HS-27A (cell line): ENCODE data around the gene OTOGL.
A peak's percentile ranks its signal among the peaks of the same experiment; 100 is the strongest.
"Not testable (repeated sequence)": the region's sequence is repeated elsewhere in the genome, so short reads cannot be mapped to it uniquely, and the experiment has no call there.

Experiments
- DNase-seq: peaks from one replicate; pipeline ENCODE4 v3.0.0-alpha.2; 2012; ENCODE audit warnings: low read depth, missing footprints

Gene OTOGL, protein sequence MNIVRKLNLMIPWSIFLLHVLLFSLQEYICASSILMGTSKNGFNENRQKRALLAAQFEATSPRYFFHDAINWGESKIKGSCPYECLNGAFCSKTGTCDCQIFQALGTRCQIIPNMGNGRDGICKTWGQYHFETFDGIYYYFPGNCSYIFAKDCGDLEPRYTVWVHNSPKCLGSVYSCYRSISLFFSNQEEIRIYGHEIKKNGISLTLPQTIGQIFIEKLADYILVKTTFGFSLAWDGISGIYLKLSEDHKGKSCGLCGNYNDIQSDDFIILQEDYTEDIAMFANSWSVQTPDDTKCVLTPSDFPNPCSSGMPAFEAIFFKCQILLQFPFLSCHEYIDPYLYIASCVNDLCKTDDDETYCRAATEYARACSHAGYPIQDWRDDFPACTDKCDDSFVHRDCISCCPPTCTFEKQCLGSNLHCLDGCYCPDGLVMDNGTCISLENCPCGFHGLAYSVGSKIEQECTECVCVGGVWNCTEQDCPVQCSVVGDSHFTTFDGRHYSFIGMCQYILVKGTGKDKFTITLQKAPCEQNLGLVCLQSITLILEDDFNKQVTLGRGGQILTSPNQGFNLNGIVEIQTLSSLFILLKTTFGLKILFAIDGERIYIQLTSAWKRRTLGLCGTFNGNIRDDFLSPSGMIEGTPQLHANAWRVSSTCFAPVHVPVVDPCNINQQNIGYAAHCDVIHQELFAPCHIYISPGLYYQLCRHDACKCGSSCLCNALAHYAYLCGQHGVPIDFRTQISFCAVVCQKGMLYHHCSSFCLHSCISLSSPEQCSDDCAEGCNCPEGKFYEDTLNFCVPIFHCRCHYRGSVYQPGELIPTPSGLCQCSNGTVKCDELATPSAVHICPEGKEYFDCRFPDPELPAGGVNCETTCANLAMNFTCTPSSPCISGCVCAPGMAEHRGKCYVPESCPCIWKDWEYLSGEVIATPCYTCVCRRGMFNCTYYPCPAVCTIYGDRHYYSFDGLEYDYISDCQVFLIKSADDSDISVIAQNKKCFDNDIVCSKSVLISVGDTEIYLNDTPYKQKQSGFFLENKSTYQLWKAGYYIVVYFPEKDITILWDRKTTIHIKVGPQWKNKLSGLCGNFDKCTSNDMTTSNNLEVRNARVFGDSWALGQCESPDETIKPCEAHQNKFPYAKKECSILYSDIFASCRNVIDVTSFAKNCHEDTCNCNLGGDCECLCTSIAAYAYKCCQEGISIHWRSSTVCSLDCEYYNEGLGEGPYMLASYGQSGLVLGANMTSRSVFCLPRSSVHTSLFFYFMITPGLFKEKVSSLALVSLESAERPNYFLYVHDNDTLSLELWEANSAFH (N-terminal part only)

DNA sequence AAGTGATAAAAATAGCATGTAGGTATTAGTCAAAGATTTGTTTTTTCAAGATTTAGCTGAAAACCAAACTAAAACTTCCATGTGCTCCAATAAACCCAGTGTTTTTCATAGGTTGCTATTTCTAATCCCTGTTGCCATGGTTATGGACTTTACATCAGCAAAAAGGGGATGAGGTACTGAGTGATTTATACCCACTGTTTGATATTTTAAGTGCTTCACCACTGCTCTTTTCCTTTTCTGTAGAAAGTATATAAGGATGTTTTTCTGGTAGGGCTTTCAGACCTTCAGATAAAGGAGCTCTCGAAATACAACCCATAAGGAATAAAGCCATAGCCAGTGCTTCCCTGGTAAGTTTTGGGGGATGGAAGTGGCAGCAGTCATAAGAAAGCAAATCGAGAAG, at the start of gene OTOGL:
Gene OTOGL, plus strand, starts transcription at position 279 of the 400 bp plus-strand sequence. CDS start 109,895 bp downstream, outside the sequence.
- no peak for DNase-seq

DNA sequence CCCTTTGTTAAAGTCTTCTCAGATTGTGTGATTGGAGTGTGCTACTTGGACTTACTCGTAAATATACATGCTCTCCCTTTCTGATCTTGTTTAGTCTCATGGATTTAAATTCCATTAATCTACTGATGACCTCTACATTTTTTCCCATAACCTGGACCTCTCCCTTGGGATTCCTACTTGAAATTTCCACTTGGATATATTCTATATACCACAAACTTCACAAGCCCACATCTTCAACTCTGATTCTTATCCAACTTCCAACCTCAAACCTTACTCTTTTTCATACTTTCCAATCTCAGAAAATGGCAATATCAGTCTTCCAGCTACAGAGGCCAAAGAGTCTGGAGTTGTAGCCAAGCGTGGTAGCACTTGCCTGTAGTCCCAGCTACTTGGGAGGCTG, 49.1 kb upstream of the OTOGL start:
- DNase-seq, result no peak

DNA sequence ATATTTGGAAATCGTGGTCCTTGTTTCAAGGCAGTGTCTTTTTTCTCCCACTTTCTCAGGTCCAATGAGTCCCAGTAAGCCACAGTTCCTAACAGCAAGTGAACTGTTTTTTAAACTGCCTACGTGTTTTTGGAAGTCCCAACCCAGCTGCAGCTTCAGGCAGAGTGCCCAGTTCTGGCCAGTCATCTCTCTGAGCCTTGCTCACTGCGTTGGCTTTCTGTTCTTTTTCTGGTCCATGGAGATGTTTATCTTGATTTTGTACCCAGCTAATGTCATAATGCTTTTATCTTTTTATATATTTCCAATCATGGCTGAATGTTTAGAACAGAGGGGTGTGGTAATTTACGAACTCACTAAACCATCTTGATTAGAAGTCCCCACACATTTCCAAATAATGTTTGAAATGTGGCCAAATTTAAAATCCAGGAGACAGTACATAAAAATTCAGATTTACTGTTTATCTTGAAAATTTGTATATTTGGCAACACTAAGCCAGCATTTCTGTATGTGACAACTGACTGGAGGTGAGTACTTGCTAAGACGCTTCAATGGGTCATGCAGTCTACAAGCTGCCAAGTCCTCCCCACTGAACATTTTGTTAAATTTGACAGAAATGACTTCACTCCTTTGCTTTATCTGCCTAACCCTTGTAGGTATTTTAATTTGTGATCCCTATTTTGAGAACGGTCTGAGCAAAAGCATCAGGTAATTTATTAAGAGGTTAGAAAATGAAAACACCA, 46.1 kb upstream of the OTOGL start:
- peak; percentile 54 for DNase-seq

DNA sequence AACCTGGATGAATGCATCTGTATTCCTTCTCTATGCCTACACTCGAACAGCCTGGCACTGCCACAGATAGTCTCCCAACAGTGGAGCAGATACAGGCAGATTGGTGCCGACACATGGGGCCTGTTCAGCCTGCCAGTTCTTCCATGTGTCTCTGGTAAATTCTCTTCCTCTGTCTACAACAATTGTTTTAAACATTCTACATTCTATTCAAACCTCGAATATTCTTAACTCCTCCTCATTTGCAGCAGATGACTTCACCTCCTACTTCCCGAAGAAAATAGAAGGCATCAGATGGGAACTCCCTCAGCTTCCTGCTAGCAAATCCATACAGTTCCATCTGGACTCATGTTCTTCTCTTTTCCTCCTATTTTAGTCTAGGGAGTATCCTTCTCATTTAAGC, 43.1 kb upstream of the OTOGL start:
- no peak for DNase-seq

DNA sequence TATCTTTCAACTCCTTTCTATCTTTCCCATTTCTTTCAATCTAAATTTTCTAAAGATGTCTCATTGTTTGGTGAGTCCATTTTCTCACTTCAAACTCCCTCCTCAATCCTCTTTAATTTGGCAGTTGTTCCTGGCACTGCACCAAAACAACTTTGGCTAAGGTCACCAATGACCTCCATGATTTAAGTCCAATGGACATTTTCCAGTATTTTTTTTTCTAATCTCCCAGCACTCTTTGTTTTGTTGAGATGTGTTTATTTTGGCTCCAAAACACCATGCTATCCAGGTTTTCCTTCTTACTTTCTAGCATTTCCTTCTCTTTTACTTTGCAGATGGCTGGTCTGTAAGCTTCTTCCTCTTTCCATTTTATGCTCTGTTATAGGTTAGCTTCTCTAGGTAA, 42.5 kb upstream of the OTOGL start:
- no peak for DNase-seq

DNA sequence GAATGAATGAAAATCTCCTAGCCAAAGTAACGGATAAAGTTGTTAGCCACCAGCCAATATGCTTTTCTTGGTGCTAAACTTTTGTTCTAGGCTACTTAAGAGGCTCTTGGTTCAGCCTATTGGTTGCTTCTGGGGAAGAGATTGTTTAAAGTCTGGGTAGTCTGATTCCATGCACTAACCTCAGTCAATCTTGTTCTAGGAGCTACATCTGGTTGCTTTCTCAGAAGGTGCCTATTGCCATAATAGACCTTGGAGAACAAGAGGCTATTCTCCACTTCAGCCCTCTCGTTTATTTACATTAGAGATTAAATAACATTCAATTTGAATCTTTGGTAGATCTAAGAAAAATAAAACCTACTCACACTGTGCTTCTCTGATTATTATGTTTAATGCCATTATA, 40.8 kb upstream of the OTOGL start:
- no peak for DNase-seq

DNA sequence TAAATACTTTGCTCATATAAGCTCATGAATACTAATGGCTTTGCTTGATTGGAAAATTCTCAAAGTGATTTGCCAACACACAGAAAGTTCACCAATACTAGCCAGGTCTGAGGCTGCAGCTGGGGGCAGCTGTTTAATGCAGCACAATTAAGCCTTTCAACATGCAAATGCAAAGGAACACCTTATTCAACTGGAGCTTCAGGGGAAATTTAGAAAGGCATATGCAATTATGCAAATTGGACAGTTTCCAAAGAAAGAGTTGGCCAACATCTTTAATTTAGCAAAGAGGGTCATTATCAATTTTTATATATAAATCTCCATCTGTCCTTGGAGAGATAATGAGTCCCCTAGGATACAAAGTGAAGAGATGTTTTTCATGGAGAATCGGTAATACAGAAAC, 40.2 kb upstream of the OTOGL start:
- no peak for DNase-seq

DNA sequence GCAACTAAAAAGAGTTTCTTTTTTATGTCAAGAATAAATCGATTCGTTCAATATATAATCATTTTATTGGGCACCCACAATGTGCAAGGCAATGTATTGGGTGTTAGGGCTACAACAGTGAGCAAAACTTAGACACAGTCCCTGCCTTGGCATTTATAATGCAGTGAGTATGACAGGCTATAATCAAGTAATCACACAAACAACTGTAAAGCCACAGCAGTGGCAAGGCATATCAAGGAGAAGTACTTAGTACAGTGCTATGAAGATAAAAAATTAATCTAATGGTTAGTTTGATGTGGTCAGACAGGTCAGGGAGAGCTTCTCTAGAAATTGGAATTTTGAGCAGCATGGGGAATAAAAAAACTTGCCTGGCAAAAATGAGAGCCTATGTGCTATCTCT, 39.5 kb upstream of the OTOGL start:
- no peak for DNase-seq

DNA sequence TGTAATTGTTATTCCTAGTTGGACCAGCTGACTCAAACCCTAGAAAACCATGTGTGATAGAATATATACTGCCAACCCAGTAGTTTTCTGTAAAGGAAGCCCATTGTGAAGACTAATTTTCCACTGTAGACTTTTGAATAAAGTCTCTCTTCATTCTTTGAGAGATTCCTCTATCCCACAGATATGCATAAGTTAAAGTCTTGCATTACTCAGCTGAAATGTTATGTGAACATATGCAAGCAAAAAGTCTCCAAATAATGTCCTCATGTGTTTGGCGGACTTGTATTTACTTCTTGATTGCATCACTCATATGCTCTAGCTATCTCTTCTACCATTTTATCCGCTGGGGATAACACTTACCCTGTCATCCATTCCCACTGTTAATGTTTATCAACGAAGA, 35.1 kb upstream of the OTOGL start:
- no peak for DNase-seq

DNA sequence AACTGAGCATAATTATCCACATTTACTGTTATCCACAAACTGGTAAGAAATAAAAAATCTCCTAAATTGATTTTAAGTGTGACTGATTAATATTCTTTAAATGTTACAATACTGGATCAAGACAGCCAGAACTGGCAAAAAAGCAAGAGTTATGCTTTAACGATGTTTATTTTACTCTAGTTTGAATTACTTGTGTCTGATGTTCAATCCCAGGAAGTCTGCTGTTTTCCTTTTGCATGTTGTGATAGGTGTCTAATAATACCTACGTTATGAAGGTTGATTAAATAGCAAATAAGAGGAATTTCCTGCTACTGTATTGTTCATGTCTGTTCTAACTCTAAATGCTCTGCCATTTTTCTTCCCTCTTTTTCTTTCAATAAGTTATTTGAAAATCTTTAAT, 34.4 kb upstream of the OTOGL start:
- no peak for DNase-seq

DNA sequence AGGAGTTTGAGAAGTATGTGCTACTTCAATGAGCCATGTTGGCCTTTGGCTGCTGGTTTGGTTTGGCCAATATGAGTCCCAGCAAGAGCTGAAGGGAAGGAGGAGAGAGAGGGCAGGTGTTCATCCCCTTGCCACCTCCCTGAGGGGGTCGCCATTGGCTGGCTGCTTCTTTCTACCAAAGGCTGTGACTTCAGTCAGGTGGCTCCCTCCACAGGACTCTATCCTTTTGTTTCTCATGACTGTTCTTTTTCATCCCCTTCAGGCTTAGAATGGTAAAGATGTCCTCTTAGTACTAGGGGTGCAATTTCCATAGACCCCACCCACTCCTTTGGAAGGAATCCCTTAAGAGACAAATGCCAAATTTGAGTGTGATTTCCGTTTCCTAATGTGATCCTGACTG, 31.2 kb upstream of the OTOGL start:
- DNase-seq, result no peak

DNA sequence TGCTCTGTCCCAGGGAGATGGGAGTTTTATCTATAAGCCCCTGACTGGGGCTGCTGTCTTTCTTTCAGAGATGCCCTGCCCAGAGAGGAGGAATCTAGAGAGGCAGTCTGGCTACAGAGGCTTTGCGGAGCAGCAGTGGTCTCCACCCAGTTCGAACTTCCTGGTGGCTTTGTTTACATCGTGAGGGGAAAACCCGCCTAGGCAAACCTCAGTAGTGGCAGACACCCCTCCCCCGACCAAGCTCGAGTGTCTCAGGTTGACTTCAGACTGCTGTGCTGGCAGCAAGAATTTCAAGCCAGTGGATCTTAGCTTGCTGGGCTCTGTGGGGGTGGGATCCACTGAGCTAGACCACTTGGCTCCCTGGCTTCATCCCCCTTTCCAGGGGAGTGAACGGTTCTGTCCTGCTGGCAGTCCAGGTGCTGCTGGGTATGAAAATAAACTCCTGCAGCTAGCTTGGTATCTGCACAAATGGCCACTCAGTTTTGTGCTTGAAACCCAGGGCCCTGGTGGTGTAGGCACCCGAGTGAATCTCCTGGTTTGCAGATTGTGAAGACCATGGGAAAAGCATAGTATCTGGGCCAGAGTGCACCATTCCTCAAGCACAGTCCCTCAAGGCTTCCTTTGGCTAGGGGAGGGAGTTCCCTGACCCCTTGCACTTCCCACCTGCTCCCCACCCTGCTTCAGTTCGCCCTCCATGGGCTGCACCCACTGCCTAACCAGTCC, 15.3 kb upstream of the OTOGL start:
- DNase-seq, result not testable (repeated sequence)

DNA sequence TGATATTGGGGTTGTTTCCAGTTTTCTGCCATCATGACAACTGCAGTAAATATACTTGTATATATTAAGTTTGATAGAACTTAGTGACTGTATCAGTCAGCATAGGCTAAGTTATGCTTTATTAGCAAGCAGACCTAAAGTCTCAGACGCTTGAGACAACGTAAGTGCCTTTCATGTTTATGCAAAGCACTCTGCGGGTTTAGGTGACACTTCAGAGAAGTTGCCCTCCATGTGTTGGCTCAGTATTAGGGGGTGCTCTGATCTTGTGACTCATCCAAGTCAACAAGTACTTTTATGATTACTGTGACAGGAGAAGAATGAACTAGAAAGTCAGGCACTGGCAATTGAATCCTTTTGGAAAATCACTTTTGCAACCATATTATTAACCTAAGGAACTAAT, 13.3 kb upstream of the OTOGL start:
- no peak for DNase-seq

DNA sequence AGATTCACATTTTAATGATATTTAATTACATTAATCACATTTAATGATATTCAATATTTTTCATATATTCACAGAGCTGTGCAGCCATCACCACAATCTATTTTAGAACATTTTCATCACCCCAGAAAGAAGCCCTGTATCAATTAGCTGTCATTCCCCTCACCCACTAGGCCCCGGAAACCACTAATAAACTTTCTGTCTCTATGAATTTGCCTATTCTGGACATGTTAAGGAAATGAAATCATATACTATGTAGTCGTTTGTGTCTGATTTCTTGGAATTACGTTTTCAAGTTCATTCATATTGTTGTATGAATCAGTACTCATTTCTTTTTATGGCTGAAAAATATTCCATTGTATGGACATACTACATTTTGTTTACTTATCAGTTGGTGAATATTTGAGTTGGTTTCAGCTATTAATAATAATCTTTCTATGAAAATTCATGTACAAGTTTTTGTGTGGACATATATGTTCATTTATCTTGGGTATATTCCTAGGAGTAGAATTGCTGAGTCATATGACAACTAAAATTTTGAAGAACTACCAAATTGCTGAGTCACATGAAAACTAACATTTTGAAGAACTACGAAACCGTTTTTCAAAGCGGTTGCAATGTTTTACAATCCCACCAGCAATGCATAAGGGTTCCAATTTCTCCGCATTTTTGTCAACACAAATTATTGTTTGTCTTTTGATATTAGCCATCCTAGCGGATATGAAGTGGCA, 11.7 kb upstream of the OTOGL start:
- no peak for DNase-seq

DNA sequence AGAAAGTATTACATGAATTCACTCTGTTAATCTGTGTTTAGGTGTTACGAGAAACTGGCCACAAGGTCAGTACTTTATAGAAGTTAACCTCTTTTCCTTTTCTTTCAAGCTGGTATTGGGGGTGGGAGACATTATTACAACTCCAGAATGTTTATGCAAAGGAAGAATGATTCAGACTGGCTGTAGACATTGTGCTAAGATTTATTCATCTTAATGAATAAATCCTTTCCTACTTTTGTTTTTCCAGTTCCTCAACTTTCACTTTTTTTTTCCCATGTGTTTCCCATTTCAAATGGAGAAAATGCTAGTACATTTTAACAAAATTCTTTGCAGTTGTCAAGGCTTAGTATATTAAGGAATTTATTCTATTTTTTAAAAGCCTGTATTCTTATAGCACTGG, 1.3 kb downstream of the OTOGL start:
- DNase-seq, result no peak

DNA sequence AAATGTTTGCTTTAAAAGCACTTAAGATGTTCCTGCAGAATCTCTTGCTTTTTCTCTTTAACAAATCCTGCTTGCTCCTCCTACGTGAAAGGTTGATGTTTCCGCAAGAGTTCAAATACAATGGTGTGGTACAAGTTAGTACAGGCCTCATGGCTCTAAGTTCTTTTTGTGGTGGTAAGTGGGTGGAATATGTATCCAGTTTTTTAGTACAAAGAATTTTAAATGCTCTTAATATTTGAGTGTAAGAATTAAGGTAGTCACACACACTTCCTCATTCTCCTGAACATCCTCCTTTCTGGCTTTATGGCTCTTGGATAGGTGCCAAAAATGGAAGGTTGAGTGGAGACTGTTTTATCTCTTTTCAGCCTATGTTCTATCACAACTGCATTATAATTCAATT, 1.8 kb downstream of the OTOGL start:
- DNase-seq, result no peak

DNA sequence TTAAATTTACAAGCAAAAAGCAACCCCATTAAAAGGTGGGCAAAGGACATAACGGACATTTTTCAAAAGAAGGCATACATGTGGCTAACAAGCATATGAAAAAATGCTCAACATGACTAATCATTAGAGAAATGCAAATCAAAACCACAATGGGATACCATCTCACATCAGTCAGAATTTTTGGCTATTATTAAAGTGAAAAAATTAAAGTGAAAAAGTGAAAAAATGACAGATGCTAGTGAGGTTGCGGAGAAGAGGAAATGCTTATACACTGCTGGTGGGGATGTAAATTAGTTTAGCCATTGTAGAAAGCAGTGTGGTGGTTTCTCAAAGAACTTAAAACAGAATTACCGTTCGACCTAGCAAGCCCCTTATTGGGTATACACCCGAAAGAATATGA, 7.9 kb downstream of the OTOGL start:
- peak; percentile 15 for DNase-seq

DNA sequence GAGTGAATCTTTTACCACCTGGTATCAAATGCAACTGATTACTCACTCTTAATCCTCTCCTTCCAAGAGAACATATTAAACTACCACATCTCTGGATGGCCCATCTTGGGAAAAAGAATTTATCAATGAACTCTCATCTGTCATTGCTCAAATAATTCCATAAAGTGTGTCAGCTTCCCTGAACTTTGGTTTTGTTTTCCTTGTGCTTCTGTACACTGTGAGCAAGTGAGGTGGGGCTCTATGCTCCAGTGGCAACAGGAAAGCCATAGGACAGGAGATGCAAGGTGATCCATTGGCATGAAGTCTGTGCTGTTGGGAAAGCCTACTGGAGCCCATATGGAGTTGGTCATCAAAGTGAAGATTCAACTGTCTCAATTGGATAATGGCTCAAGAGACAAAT, 17.4 kb downstream of the OTOGL start:
- DNase-seq, result no peak

DNA sequence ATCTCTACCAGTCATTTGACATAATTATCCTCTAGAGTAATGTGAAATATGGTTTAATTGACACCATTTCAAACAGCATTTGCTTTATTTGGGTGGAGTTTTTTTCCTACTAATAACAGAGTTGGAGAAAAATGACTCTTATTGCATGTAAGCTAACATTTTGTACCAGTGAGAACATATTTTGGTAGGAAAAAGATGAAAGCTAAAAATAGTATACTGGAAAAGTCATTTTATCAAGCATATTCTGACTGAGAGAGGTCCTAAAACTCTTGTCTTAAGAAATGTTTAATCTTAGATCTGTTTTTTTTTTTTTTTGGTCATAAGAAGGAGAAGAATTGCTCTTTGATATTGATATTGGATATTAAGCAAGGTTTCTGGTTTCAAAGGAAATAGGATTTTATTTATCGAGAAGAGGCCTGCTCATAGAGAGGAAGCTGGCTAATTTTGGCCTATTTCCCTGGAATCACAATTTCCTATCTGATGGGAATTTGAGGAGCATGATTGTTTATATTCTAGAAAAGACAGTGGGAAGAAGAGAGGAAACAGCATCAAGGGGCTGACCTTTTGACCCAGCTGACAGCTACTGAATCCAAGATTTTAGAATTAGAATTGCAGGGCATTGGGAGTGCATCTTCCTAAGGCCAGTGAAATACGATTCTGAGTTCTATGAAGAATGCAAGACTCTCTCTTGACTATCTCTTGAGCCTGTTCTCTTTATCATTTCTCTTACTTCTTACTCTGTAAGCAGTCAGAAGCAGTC, 19.4 kb downstream of the OTOGL start:
- no peak for DNase-seq

DNA sequence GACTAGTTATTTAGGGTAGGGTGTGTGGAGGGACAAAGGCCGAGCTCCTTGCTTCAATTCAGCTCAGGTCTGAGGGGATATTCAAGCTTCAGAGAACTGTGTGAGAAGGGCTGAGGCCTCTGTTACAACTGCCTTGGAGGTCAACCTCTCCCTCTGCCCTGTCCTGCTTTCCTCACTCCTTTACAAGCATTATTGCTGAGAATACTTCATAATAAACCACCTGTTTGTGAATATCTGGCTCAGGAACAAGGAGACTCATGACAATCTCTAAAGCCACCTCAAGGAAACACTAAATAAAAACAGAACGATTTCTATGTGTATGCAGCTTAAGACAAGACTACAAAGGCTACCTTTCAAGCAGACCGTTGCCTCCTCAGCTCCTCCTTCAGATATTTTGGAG, 21.7 kb downstream of the OTOGL start:
- no peak for DNase-seq
